Liver (tissue), 9 donors: ENCODE results near the gene P2RY12. TPM values are rescaled to one million over a fixed set of nuclear protein-coding genes. Genes with fewer than 3 reads are reported as not detected.

Experiments
- DNase-seq: peaks from one replicate; pipeline ENCODE4 v3.0.0-alpha.2; 2017; ENCODE audit warnings: low spot score
- H3K27ac ChIP-seq, 2 donors: one replicate each; pipeline ENCODE4 v1.7.0; 2013; ENCODE audit warnings: inconsistent platforms in 2 of 2, low read length in 2 of 2, control low read depth in 1 of 2, low read depth in 1 of 2, mild to moderate bottlenecking in 1 of 2
- H3K27me3 ChIP-seq, 4 donors: one replicate each; pipeline versions ENCODE4 v1.6.1 to v1.7.0; 2013; ENCODE audit warnings: low read length in 3 of 4, inconsistent platforms in 1 of 4, mild to moderate bottlenecking in 1 of 4, moderate library complexity in 1 of 4; ENCODE audit not compliant: control insufficient read depth in 4 of 4, insufficient read depth in 4 of 4
- H3K36me3 ChIP-seq, 4 donors: one replicate each; pipeline versions ENCODE4 v1.6.1 to v1.7.0; 2013; ENCODE audit warnings: low read length in 3 of 4, mild to moderate bottlenecking in 3 of 4, low read depth in 1 of 4, moderate library complexity in 1 of 4; ENCODE audit not compliant: control insufficient read depth in 4 of 4, insufficient read depth in 3 of 4
- H3K4me1 ChIP-seq, 4 donors: one replicate each; pipeline versions ENCODE4 v1.6.1 to v1.7.0; 2013; ENCODE audit warnings: low read length in 3 of 4, mild to moderate bottlenecking in 3 of 4, moderate library complexity in 1 of 4; ENCODE audit not compliant: control insufficient read depth in 4 of 4, insufficient read depth in 4 of 4
- H3K4me3 ChIP-seq, 3 donors: one replicate each; pipeline versions ENCODE4 v1.6.1 to v1.7.0; 2013; ENCODE audit warnings: low read length in 3 of 3, control low read depth in 1 of 3, low read depth in 1 of 3, mild to moderate bottlenecking in 1 of 3
- H3K9ac ChIP-seq, 2 donors: one replicate each; pipeline ENCODE4 v1.7.0; 2013; ENCODE audit warnings: low read length in 2 of 2, mild to moderate bottlenecking in 2 of 2, moderate library complexity in 2 of 2, control low read depth in 1 of 2, low read depth in 1 of 2
- H3K9me3 ChIP-seq, 4 donors: one replicate each; pipeline versions ENCODE4 v1.6.1 to v1.7.0; 2013; ENCODE audit warnings: low read length in 3 of 4; ENCODE audit not compliant: control insufficient read depth in 4 of 4
- ATF3 ChIP-seq: IDR thresholded peaks from 2 replicates; pipeline ENCODE4 v1.6.1; 2016; ENCODE audit warnings: antibody characterized with exemption
- CTCF ChIP-seq: fragments of 150-350 bp; IDR thresholded peaks from 2 replicates; pipeline ENCODE4 v1.5.1; 2017; ENCODE audit warnings: improper control_type of control experiment, low read depth, low read length; ENCODE audit not compliant: missing input control
- EGR1 ChIP-seq, 2 donors: IDR thresholded peaks; 2 replicates each; pipeline ENCODE4 v1.6.1; 2016 to 2018; ENCODE audit warnings: antibody characterized with exemption in 2 of 2, low read depth in 2 of 2
- FOXA1 ChIP-seq: IDR thresholded peaks from 2 replicates; pipeline ENCODE4 v1.6.1; 2016; ENCODE audit warnings: antibody characterized with exemption
- FOXA2 ChIP-seq: IDR thresholded peaks from 2 replicates; pipeline ENCODE4 v1.6.1; 2016; ENCODE audit warnings: antibody characterized with exemption
- GABPA ChIP-seq, 2 donors: IDR thresholded peaks in 1 of 2; conservative IDR thresholded peaks in 1 of 2; 2 replicates each; pipeline ENCODE4 v1.6.1; 2016; ENCODE audit warnings: antibody characterized with exemption in 2 of 2, mild to moderate bottlenecking in 1 of 2, moderate library complexity in 1 of 2
- HNF4A ChIP-seq, 2 donors: conservative IDR thresholded peaks; 2 replicates each; pipeline ENCODE4 v1.6.1; 2016; ENCODE audit warnings: antibody characterized with exemption in 2 of 2, mild to moderate bottlenecking in 2 of 2
- HNF4G ChIP-seq: IDR thresholded peaks from 2 replicates; pipeline ENCODE4 v1.6.1; 2016; ENCODE audit warnings: antibody characterized with exemption
- MAX ChIP-seq: IDR thresholded peaks from 2 replicates; pipeline ENCODE4 v1.6.1; 2016; ENCODE audit warnings: antibody characterized with exemption
- NR2F2 ChIP-seq: IDR thresholded peaks from 2 replicates; pipeline ENCODE4 v1.6.1; 2016; ENCODE audit warnings: antibody characterized with exemption
- REST ChIP-seq: IDR thresholded peaks from 2 replicates; pipeline ENCODE4 v1.6.1; 2016; ENCODE audit warnings: antibody characterized with exemption, mild to moderate bottlenecking
- RXRA ChIP-seq, 2 donors: IDR thresholded peaks; 2 replicates each; pipeline ENCODE4 v1.6.1; 2017 to 2018; ENCODE audit warnings: antibody characterized with exemption in 2 of 2, mild to moderate bottlenecking in 1 of 2
- SP1 ChIP-seq: IDR thresholded peaks from 2 replicates; pipeline ENCODE4 v1.6.1; 2018; ENCODE audit warnings: antibody characterized with exemption, mild to moderate bottlenecking
- TAF1 ChIP-seq: conservative IDR thresholded peaks from 2 replicates; pipeline ENCODE4 v1.6.1; 2016; ENCODE audit warnings: antibody characterized with exemption, mild to moderate bottlenecking
- YY1 ChIP-seq: IDR thresholded peaks from 2 replicates; pipeline ENCODE4 v1.6.1; 2016; ENCODE audit warnings: antibody characterized with exemption, mild to moderate bottlenecking
- WGBS: extraction: QIAGEN DNeasy Blood & Tissue Kit; methylation state at CpG from one replicate; pipeline ENCODE4 v1.1.7; 2013; 5-methylcytosine and 5-hydroxymethylcytosine counted together
- polyA plus RNA-seq, 2 donors: library from polyadenylated mRNA; stranded (reverse) in 1 of 2; unstranded in 1 of 2; fragments of 200-250 nt in 1 of 2; fragments of >200 nt in 1 of 2; fragmentation: Nextera tagmentation in 1 of 2; extraction: Ambion mirVana in 1 of 2; gene quantifications; one replicate each; pipeline versions ENCODE4 v1.2.1 to v1.2.3, GENCODE V29; 2013 to 2015
- total RNA-seq, 2 donors: library from RNA; depleted of rRNA; stranded (reverse); fragments of >200 nt; gene quantifications; one replicate each; pipeline ENCODE4 v1.2.3, GENCODE V29; 2014
- donor health status: healthy.
- donor health status: healthy.
- donor health status: healthy.
- donor health status: healthy.
- donor health status: healthy.

Gene P2RY12
- total and polyA plus RNA-seq, 4 donors = 0.43 to 2.8 (median 1.6) TPM

- H3K4me1 ChIP-seq = no peaks in the 10 kb centered on the region
- TF ChIP-seq REST = no peak
- no peak for TF ChIP-seq FOXA1
- no peak for TF ChIP-seq TAF1
- no peak for TF ChIP-seq NR2F2
- TF ChIP-seq MAX = no peak
- TF ChIP-seq SP1 = no peak
- no peak for TF ChIP-seq EGR1 (IDR thresholded peaks at IDR 0.05; ENCODE audit: low read depth in 2 of 2)
- no peak overlapping the region for H3K4me3 ChIP-seq
- no peak for DNase-seq
- H3K27ac ChIP-seq = peak overlapping the region in 1 of 2 donors; percentile 9
- WGBS = 79% methylated on average over 4 of the region's 4 CpGs
- H3K9ac ChIP-seq = no peak overlapping the region
- no peaks in the 10 kb centered on the region for H3K27me3 ChIP-seq
- no peaks in the 10 kb centered on the region for H3K9me3 ChIP-seq
- H3K36me3 ChIP-seq = no peaks in the 10 kb centered on the region
These were observed 32.9 kb downstream of the P2RY12 start for GRCh38 chr3:151351648-151352047.

GRCh38 chr3:151351219-151351618 is 33.3 kb downstream of the P2RY12 start:
- TF ChIP-seq HNF4A (conservative IDR thresholded peaks at IDR 0.05) (no peak), ATF3 (no peak), SP1 (no peak), NR2F2 (no peak), REST (no peak), FOXA1 (no peak)

GRCh38 chr3:151350656-151351055 is 33.9 kb downstream of the P2RY12 start:
- Histone ChIP-seq H3K36me3 (no peaks in the 10 kb centered on the region), H3K4me1 (no peaks in the 10 kb centered on the region), H3K4me3 (no peak overlapping the region), H3K27me3 (no peaks in the 10 kb centered on the region), H3K9me3 (no peaks in the 10 kb centered on the region), H3K27ac (no peak overlapping the region), H3K9ac (no peak overlapping the region)
- no peak for DNase-seq
- WGBS = 44% methylated on average over 1 of the region's 1 CpG
- TF ChIP-seq RXRA (IDR thresholded peaks at IDR 0.05) (no peak), GABPA (IDR thresholded peaks at IDR 0.05 in 1 of 2, conservative IDR thresholded peaks at IDR 0.05 in 1 of 2) (no peak), HNF4A (conservative IDR thresholded peaks at IDR 0.05) (no peak), NR2F2 (no peak), YY1 (no peak), FOXA2 (no peak), CTCF (no peak), ATF3 (no peak), SP1 (no peak), FOXA1 (no peak), MAX (no peak), HNF4G (no peak)

More at GRCh38 chr3:151351219-151351618, 33.3 kb downstream of the P2RY12 start:
- Histone ChIP-seq H3K27me3 (no peaks in the 10 kb centered on the region), H3K36me3 (no peaks in the 10 kb centered on the region), H3K27ac (peak overlapping the region in 1 of 2 donors; percentile 9), H3K9me3 (no peaks in the 10 kb centered on the region), H3K9ac (no peak overlapping the region), H3K4me3 (no peak overlapping the region), H3K4me1 (no peaks in the 10 kb centered on the region)
- DNase-seq = no peak
- 87% methylated on average over 1 of the region's 1 CpG for WGBS
